Measurements from ENCODE around the gene TRIM23.

The TRIM23 gene

DNA sequence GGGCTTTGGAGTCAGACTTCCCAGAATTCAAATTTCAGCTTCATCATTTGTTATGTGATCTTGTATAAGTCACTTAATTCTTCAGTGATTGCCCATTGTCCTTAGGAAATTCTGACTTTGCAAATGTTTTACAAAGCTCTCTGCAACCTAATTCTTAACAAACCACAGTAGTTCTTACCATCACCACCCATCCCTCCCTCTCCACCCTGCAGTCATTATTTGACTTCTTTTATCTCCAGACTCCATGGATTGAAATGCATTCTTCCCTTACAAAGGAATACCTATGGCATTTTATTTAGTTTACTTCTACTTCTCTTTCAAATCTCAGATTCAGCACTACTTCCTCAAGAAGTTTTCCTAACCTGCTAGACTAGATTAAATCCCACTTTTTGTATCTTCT lies 23.8 kb upstream of the TRIM23 start:
- TF ChIP-seq, protein P1, sequence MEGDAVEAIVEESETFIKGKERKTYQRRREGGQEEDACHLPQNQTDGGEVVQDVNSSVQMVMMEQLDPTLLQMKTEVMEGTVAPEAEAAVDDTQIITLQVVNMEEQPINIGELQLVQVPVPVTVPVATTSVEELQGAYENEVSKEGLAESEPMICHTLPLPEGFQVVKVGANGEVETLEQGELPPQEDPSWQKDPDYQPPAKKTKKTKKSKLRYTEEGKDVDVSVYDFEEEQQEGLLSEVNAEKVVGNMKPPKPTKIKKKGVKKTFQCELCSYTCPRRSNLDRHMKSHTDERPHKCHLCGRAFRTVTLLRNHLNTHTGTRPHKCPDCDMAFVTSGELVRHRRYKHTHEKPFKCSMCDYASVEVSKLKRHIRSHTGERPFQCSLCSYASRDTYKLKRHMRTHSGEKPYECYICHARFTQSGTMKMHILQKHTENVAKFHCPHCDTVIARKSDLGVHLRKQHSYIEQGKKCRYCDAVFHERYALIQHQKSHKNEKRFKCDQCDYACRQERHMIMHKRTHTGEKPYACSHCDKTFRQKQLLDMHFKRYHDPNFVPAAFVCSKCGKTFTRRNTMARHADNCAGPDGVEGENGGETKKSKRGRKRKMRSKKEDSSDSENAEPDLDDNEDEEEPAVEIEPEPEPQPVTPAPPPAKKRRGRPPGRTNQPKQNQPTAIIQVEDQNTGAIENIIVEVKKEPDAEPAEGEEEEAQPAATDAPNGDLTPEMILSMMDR (conservative IDR thresholded peaks at IDR 0.05; ENCODE audit: control insufficient read depth, insufficient read depth, low read depth, low read length) = no peak
- no peak for DNase-seq (ENCODE audit: low read depth)
- no peak overlapping the region for H3K4me3 ChIP-seq (ENCODE audit: control insufficient read depth, low read depth, low read length)

DNA sequence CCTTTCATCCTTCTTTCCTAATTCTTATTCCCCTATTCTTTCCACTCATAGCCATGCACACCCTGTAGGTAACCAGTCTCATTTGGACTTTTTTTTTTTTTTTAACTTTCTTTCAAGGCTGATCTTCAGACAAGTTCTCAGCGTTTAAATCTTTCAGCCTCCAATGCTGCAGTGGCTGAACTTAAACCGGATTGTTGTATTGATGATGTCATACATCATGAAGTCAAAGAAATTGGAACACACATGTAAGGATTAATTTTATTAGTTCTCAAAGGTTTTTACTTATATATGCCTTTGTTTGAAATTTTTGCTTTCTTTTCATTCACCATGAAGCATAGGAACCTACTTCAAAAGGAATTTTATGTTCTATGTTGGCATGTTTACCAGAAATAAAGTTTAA lies 22.8 kb upstream of the TRIM23 start:
- no peak for DNase-seq (ENCODE audit: low read depth)
- TF ChIP-seq, protein P1 (conservative IDR thresholded peaks at IDR 0.05; ENCODE audit: control insufficient read depth, insufficient read depth, low read depth, low read length) = no peak
- no peak overlapping the region for H3K4me3 ChIP-seq (ENCODE audit: control insufficient read depth, low read depth, low read length)

DNA sequence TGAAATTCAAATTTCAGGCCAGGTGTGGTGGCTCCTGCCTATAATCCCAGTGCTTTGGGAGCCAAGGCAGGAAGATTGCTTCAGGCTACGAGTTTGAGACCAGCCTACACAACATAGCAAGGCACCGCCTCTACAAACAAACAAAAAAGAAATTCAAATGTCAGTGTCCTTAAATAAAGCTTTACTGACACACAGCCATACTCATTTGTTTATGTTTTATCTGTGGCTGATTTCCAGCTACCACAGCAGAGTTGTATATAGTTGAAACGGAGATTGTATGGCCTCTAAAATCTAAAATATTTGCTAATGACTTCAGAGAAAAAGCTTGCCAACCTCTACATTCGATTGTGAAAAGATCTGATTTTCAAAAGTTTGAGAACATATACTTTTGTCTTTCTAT lies 16.1 kb upstream of the TRIM23 start:
- DNase-seq (ENCODE audit: low read depth) = no peak
- no peak overlapping the region for H3K4me3 ChIP-seq (ENCODE audit: control insufficient read depth, low read depth, low read length)
- TF ChIP-seq, protein P1 (conservative IDR thresholded peaks at IDR 0.05; ENCODE audit: control insufficient read depth, insufficient read depth, low read depth, low read length) = no peak

DNA sequence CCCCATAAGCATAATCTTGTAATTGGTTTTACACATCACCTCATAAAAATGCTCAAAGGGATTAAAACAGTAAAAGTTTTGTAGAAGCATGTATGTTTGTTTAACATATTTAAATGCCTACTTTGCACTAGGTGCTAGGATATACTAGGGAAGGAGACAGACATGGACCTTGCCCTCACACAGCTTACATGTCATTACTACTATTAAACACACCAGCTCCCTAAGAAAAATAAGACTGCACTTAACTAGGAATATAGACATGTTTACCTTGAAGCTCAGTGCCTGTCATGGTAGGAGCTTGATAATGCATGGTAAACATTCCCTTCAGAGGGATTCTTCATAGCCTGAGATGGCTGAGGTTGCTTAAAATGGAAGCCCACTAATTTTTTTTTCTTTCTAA lies 6.8 kb upstream of the TRIM23 start:
- H3K4me3 ChIP-seq (ENCODE audit: control insufficient read depth, low read depth, low read length) = no peak overlapping the region
- TF ChIP-seq, protein P1 (conservative IDR thresholded peaks at IDR 0.05; ENCODE audit: control insufficient read depth, insufficient read depth, low read depth, low read length) = no peak
- DNase-seq (ENCODE audit: low read depth) = no peak

DNA sequence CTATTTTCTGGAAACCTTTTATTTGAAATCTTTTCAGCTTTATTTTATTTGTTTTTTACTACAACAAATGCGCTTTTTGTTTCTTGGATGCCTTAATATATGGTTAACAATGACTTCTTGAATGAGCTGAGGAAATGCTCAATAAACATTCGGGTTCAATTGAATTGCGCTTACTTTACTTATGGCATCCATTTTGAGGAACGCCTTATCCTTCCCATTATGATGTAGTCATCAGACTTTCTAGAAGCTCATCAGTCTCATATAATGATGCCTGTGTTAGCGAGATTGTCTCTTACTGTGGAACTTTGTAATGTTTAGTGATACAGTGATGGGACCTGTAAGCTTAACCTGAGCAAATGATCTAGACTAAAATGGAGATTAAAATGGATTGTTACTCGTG lies 1.6 kb upstream of the TRIM23 start:
- DNase-seq (ENCODE audit: low read depth) = peak; percentile 10
- TF ChIP-seq, protein P1 (conservative IDR thresholded peaks at IDR 0.05; ENCODE audit: control insufficient read depth, insufficient read depth, low read depth, low read length) = no peak

DNA sequence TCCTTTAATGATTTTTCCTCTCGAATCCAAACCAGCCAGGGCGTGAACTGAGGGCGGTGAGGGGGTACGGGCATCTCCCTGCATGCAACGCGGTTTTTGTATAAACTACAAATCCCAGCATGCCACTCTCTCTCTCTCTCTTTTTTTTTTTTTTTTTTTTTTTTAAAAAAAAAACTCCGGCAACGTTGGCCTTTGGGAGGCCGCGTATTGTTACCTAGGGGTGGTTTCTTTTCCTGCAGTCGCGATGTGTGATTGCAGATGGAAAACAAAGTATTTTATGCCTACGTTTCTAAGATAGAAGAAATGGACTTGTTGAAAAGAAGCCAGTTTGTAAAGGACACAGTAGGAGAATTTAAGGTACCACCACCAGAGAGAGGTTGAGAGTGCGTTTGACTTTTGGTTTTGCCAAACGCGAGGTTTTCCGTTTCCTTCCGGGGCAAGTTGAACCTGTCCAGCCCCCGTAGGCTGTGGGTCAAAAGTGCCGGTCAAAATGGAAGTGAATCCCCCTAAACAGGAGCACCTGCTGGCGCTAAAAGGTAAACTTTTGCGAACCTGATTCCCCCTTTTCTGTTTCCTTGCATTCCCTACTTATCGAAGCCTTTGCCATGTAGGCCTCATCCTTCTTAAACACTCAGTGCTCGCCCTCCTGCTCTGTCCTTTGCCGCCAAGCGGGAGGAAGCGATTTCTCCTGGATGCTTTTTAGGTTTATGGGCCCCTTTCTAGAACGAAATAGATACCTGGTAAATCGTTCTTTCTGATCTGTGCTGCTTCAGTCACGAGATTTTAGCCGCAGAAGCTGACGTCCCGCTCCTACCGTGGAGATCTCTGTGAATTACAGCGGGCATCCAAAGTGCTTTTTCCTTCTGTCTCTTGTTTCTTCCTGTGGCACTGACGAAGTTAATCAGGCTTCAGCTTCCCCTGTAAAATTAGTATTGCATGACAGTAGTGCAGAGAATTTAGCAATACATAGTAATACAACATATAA lies 730 bp upstream of the TRIM23 start, which contains the start of the genes SHLD3 and TRAPPC13:
SHLD3 (plus strand) TSS at position 457 of the 985 bp plus-strand sequence. CDS start 4,561 bp downstream, outside the sequence.
TRAPPC13 (plus strand) TSS at position 457 of the 985 bp plus-strand sequence; CDS start at position 491, 34 bp downstream.
- TF ChIP-seq, protein P1 (conservative IDR thresholded peaks at IDR 0.05; ENCODE audit: control insufficient read depth, insufficient read depth, low read depth, low read length) = no peak

More for the DNA sequence above, 1.6 kb upstream of the TRIM23 start:
- peak overlapping the region; percentile 96 for H3K4me3 ChIP-seq (ENCODE audit: control insufficient read depth, low read depth, low read length)

More for the DNA sequence above, 730 bp upstream of the TRIM23 start, which contains the start of the genes SHLD3 and TRAPPC13:
- H3K4me3 ChIP-seq (ENCODE audit: control insufficient read depth, low read depth, low read length) = peak within 1 kb of the TSS; percentile 96
- peak; percentile 88 for DNase-seq (ENCODE audit: low read depth)
